ENCODE results near the gene TSPAN14.

Gene TSPAN14

GRCh38 chr10:80453056-80453841 is 861 bp upstream of the TSPAN14 start:
- Histone ChIP-seq H3K27me3 (ENCODE audit: insufficient read depth, low read length) (peaks cover 3% of the 10 kb centered on the region; the same call in 1 of the 2 replicates), H3K27ac (ENCODE audit: low read depth, low read length, poor library complexity, severe bottlenecking) (no peak overlapping the region), H2AFZ (ENCODE audit: low read length) (no peak overlapping the region), H3K36me3 (ENCODE audit: insufficient read depth, low read length) (no peaks in the 10 kb centered on the region; the same call in 1 of the 2 replicates), H3K4me1 (ENCODE audit: insufficient read depth, low read length, severe bottlenecking) (peaks cover 31% of the 10 kb centered on the region), H4K20me1 (ENCODE audit: insufficient read depth, low read length) (no peaks in the 10 kb centered on the region), H3K9ac (ENCODE audit: low read length) (peak overlapping the region; percentile 48; the same call in 1 of the 2 replicates), H3K9me2 (ENCODE audit: low read depth, low read length) (no peaks in the 10 kb centered on the region), H3K4me2 (ENCODE audit: low read length) (peak overlapping the region; percentile 62), H3K4me3 (ENCODE audit: low read depth, low read length, poor library complexity, severe bottlenecking) (peak overlapping the region; percentile 54), H3K9me3 (ENCODE audit: low read length) (no peaks in the 10 kb centered on the region), H3F3A (ENCODE audit: insufficient read depth, low read length) (no peaks in the 10 kb centered on the region; the same call in 1 of the 2 replicates), H3K79me2 (ENCODE audit: insufficient read depth, low read length) (peaks cover 30% of the 10 kb centered on the region)
- TF ChIP-seq EZH2 (IDR thresholded peaks at IDR 0.05; ENCODE audit: borderline replicate concordance, low read length) (no peak), CTCF (IDR thresholded peaks at IDR 0.05; ENCODE audit: low read length) (peak; percentile 33; the same call in 1 of the 2 replicates)

- Histone ChIP-seq H2AFZ (ENCODE audit: low read length) (no peak overlapping the region), H3K4me1 (ENCODE audit: insufficient read depth, low read length, severe bottlenecking) (peaks cover 46% of the 10 kb centered on the region), H3F3A (ENCODE audit: insufficient read depth, low read length) (no peaks in the 10 kb centered on the region; the same call in 1 of the 2 replicates), H3K9ac (ENCODE audit: low read length) (peak overlapping the region; percentile 88), H3K9me3 (ENCODE audit: low read length) (no peaks in the 10 kb centered on the region), H4K20me1 (ENCODE audit: insufficient read depth, low read length) (no peaks in the 10 kb centered on the region), H3K4me3 (ENCODE audit: low read depth, low read length, poor library complexity, severe bottlenecking) (peak overlapping the region; percentile 98), H3K27me3 (ENCODE audit: insufficient read depth, low read length) (peaks cover 3% of the 10 kb centered on the region; the same call in 1 of the 2 replicates), H3K36me3 (ENCODE audit: insufficient read depth, low read length) (no peaks in the 10 kb centered on the region; the same call in 1 of the 2 replicates), H3K4me2 (ENCODE audit: low read length) (peak overlapping the region; percentile 97), H3K27ac (ENCODE audit: low read depth, low read length, poor library complexity, severe bottlenecking) (peak overlapping the region; percentile 30), H3K9me2 (ENCODE audit: low read depth, low read length) (no peaks in the 10 kb centered on the region), H3K79me2 (ENCODE audit: insufficient read depth, low read length) (peaks cover 41% of the 10 kb centered on the region)
- no peak for TF ChIP-seq EZH2 (IDR thresholded peaks at IDR 0.05; ENCODE audit: borderline replicate concordance, low read length)
Observed at GRCh38 chr10:80454513-80455460, 677 bp downstream of the TSPAN14 start.

GRCh38 chr10:80455461-80456349 is 1.6 kb downstream of the TSPAN14 start:
- no peak for TF ChIP-seq EZH2 (IDR thresholded peaks at IDR 0.05; ENCODE audit: borderline replicate concordance, low read length)
- no peak for TF ChIP-seq CTCF (IDR thresholded peaks at IDR 0.05; ENCODE audit: low read length)
- Histone ChIP-seq H3K4me1 (ENCODE audit: insufficient read depth, low read length, severe bottlenecking) (peaks cover 55% of the 10 kb centered on the region), H4K20me1 (ENCODE audit: insufficient read depth, low read length) (no peaks in the 10 kb centered on the region), H3K27me3 (ENCODE audit: insufficient read depth, low read length) (peaks cover 3% of the 10 kb centered on the region; the same call in 1 of the 2 replicates), H2AFZ (ENCODE audit: low read length) (no peak overlapping the region), H3K79me2 (ENCODE audit: insufficient read depth, low read length) (peaks cover 50% of the 10 kb centered on the region), H3K36me3 (ENCODE audit: insufficient read depth, low read length) (no peaks in the 10 kb centered on the region; the same call in 1 of the 2 replicates), H3K9me2 (ENCODE audit: low read depth, low read length) (no peaks in the 10 kb centered on the region), H3F3A (ENCODE audit: insufficient read depth, low read length) (no peaks in the 10 kb centered on the region; the same call in 1 of the 2 replicates), H3K9ac (ENCODE audit: low read length) (peak overlapping the region; percentile 88), H3K27ac (ENCODE audit: low read depth, low read length, poor library complexity, severe bottlenecking) (peak overlapping the region; percentile 30), H3K4me3 (ENCODE audit: low read depth, low read length, poor library complexity, severe bottlenecking) (peak overlapping the region; percentile 98), H3K9me3 (ENCODE audit: low read length) (no peaks in the 10 kb centered on the region), H3K4me2 (ENCODE audit: low read length) (peak overlapping the region; percentile 97)

Measured in OCI-LY1 (cell line).